Activated naive CD4-positive, alpha-beta T cell (primary cell): ENCODE results near the gene ISL1.

Source experiments
- DNase-seq, 4 experiments: peaks; one replicate each; lab custom pipeline; 2025; lab: John Stamatoyannopoulos, UW

ISL1 gene

DNA sequence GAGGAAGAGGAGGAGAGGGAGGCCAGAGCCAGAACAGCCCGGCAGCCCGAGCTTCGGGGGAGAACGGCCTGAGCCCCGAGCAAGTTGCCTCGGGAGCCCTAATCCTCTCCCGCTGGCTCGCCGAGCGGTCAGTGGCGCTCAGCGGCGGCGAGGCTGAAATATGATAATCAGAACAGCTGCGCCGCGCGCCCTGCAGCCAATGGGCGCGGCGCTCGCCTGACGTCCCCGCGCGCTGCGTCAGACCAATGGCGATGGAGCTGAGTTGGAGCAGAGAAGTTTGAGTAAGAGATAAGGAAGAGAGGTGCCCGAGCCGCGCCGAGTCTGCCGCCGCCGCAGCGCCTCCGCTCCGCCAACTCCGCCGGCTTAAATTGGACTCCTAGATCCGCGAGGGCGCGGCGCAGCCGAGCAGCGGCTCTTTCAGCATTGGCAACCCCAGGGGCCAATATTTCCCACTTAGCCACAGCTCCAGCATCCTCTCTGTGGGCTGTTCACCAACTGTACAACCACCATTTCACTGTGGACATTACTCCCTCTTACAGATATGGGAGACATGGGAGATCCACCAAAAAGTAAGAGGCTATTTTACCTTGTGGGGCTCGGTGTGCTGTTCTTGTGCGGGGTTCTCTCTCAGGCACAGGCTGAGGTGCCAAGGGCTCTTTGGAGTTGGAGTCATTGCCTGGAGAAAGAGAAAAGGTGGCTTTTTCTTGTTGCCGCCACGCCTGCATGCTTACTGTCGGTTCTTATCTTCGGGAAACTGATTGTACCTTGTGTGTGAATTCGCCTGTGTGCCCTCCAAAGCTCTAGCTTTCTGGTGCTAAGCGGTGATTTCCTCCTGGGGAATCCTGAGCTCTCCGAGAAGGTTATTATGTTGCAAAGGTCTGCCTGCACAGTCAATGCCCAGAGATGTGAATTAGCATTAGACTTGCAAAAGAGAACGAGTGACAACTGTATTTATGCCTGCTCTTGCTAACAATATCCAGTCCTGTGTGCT, at the start of gene ISL1:
Gene ISL1, plus strand, starts transcription at position 318 of the 991 bp plus-strand sequence. Its CDS starts 224 bp downstream, at position 542.
- no peak for DNase-seq

DNA sequence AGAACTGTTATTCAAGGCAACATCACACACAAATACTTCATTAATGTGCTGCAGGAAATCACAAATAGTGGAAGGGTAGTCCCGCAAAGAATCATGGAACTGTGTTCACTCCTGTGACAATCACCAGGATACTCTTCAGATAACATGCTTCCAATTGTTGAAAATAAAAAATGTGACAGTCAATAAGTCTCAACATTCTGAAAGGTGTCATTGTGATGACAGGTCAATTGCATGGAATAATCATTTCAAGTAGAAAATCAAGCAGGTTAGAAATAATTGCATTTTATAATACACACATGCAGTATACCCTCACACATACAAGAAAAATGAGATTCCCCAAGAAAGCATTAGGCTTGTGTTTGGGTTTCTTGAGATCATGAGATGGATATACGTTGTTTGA, 46.4 kb upstream of the ISL1 start:
- DNase-seq, result no peak

GRCh38 chr5:51345106-51345505, 38.1 kb upstream of the ISL1 start:
- no peak for DNase-seq

DNA sequence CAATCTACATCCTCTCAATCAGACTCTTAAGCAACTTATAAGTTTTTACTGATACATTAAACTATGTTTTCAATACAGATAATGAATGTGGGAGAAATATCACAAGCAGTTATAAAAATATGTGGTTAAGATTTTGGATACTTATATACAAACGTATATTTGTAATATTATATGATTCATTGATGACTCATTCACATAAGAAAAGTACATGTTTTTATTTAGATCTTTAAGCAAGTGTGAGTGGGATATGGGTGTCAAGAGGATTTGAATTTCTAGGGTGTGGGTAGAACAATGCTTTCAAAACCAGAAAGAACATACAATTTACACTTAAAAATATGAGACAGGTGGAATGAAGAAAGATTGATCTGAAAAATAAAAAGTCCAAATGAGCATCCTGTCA, 36.1 kb upstream of the ISL1 start:
- DNase-seq, result no peak

- no peak for DNase-seq
Measured at GRCh38 chr5:51347704-51348103, 35.5 kb upstream of the ISL1 start.

- DNase-seq, result no peak
Measured at GRCh38 chr5:51371052-51371451, 12.2 kb upstream of the ISL1 start.

DNA sequence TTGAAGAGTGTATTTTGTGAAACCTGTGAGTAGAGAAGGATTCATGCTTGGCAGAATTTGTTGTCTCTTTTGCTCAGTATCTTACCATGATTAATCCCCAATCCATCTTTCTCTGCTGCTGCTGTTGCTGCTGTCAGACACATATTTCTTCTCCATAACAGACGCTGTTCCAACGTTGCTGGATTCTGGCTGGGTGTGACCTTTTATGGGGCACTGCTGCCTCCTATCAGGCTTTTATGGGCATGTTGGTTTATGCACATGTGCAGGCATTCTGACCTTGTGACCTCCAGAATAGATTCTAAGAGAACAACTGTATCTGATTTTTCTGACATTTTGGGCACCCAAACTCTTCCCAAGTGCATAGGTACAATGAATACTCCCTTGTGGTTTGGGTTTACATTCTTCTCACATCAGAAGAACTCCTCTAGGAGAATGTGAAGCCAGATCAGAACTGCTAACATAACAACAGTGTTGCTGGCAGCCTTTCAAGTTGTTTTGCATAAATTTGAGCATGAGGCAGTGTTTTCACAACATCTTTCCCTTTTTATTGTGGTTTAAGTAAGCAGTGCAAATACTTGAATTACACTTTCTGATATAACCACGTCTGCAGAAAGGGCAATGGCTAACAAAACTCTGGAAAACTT, 9.2 kb upstream of the ISL1 start:
- DNase-seq, result no peak

DNA sequence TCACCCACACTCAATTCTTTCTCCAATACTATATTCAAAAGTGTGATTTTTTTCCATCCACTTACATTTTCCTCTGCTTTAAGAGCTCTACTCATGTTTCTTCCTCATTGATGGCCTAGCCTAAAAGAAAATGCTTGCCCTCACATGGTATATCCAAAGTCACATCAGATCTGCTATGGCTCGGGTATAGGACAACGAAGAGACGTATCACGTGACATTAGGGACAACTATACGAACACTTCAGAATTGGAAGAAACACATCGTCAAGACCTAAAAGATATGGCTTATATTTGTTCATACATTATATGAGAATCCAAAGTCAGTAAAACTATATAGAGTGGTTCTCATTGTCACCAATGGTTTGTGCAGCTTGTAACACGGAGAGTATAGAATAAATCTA, 8.2 kb upstream of the ISL1 start:
- no peak for DNase-seq

- DNase-seq, result no peak
Measured at GRCh38 chr5:51376509-51376908, 6.7 kb upstream of the ISL1 start.

DNA sequence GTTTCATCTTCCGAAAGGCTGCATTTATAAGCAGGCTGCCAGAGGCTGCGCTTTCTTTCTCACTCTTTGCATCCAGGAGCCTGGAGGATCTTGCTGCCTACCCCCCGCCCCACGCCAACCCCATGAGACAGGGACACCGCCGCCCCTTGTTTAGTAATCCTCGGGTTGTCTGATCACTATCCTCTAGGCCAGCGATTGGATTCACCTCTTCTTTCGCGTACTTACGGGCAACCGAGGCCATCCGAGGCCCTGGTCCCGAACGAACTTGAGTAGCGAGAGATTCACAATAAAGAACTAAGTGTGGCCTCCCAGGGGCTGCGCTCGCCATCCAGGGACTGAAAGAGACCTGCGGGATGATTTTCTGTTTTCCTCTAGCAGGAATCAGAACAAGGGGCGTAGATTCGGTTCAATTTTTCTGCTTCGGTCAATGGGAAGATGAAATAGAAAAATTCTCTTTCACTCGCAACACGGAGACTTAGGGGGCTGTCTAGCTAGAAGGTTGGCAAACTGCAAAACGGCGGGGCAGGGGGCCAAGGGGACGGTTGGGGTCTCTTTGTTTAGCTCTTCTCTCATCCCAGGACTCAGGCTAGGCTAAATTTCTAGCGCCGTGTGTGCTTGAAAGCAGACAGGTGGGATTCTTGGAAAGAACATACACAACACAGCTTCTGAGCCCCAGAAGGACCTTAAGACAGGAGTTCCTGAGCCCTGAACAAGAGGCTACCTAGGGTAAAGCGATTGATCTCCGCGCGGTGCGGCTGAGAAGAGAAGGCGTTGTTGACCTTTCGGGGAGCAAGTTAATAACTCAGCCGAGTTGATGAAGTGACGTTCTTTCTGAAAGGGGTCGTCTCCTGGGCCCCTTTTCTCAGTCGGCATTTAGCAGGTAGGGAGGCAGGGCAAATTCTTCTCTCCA, 5.8 kb upstream of the ISL1 start:
- no peak for DNase-seq

DNA sequence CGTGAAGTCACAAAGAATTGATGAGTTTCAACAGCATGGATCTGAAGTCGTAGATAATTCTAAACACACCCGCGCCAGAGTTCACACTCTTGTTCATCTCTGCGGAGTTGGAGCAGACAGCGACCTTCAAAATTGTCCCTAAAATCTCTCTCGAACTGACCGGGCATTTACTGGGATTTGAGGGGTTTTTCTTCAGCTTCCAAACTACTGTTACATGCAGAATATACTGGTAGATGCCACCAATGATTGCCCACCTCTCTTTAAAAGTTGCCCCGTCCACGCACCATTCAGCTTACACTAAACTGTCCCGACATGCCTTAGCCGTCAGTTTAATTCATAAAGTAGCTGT, 5.2 kb upstream of the ISL1 start:
- no peak for DNase-seq

DNA sequence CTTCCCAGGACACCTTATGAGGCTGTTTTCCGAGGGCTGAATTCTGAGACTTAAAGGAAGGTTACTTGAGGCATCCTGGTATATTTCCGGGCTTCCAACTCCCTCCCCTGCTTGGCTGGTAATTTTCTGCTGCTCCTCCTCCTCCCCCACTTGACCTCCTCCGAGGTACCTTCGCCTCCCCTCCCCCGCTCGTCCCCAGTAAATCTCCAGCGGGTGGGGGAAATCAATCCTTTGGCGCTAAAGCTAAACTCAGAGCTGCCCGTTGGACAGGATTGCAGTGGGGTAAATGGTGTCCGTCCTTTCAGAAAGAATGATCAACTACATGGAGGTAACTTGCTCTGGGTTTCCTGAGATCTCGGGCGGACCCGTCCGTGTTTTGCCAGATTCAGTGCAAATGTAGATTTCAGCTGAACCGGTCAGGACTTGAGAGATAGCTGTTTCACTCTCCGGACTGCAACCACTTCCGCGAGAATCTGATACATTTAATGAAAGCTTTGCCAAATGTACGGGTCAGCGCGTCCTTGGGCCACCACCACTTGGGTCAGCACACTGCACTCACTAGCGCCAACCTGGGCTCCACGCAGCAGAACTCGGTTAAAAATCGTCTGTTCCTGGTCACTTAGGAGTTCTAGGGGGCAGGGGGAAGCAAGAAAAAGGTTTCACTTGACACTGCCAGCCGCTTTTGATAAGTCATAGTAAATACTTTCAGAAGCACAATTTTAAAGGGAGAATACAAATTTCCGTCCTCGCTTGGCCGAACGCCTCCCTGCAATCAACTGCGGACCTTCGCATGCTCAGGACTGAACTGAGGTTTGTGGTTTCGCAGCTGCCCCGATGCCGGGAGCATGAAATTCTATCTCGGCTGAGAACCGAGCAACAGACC, 4.6 kb upstream of the ISL1 start:
- no peak for DNase-seq

GRCh38 chr5:51379331-51379700, 3.9 kb upstream of the ISL1 start:
- no peak for DNase-seq

- no peak for DNase-seq
Measured at GRCh38 chr5:51380603-51381207, 2.5 kb upstream of the ISL1 start.

GRCh38 chr5:51381761-51382474, 1.3 kb upstream of the ISL1 start:
- no peak for DNase-seq

DNA sequence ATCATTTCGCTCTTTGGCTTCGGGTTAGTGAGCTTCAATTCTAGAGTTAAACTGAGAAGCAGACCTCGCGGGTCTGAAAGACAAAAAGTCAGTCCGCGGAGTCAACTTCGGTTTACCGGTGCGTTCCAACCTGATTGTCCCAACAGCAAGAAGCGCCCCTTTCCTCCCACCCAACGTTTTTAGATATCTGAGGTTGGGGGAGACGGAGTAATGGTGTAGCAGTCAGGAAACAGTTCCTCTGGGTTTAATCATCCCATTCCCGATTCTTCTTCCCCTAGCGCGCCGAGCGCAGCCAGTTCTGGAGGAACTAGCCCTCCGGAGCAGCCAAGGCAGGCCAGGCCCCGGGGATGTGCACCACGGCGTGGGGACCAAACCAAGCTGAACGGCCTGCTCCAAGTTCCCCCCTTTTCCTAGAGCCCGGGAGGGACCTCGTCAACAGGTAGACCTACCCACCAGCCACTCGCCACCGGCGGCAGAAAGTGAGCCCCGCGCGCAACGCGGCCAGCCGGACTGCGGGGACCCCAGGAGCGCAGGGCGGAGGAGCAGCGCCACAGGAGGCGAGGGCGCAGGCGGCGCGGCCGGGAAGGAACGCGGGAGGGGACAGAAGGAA, 622 bp upstream of the ISL1 start:
- no peak for DNase-seq

GRCh38 chr5:51384281-51384840, 1.1 kb downstream of the ISL1 start:
- DNase-seq, result no peak

DNA sequence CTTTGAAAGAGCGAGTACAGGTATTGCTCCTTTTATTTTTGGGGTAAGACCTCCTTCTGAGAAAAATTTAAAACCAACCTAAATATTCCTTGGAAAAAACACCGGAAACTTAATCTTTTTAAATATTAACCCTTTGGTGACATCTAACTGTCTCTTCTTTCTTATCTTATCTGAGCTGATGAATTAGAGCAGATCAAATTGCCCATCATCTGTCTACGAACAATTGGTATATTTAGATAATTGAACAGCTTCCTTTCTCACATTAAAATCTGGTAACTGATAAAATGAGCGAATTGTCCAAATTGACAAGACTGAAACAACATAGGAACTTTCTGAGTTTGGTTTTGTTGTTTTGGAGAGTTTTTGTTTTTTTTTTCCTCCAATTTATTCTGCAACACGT, 2.0 kb downstream of the ISL1 start:
- no peak for DNase-seq
